Right ventricle myocardium superior (tissue), 1 donor: ENCODE results near the gene YPEL1. TPM values are rescaled to one million over a fixed set of nuclear protein-coding genes. Genes with fewer than 3 reads are reported as not detected.

Source experiments
- ATAC-seq: fragments of 200-7000 bp; cut with Tn5 transposase; one replicate; pipeline ENCODE4 v1.9.1; 2020; ENCODE audit warnings: mild to moderate bottlenecking; ENCODE audit not compliant: poor library complexity
- DNase-seq: peaks from one replicate; pipeline ENCODE4 v3.0.0-alpha.2; 2020
- intact Hi-C: fragments of 100-400 bp; cut with DNase I; formaldehyde crosslinking; loops from one replicate; pipeline ENCODE4 v1.11.2; 2022
- total RNA-seq: library from RNA; stranded (reverse); fragmentation: NEBNext Ultra II Directional; extraction: Animal tissue kit (Norgen Biotek cat#: 25700); gene quantifications from one replicate; pipeline ENCODE4 v1.2.1, GENCODE V29; 2021
- donor health status: DM: no; HTN: yes; CAD: no; lungs with severe emphysema.

The YPEL1 gene
- total RNA-seq, 1 donor from 2014 or later, result 3.1 TPM

GRCh38 chr22:21709688-21710087 is 25.9 kb downstream of the YPEL1 start:
- intact Hi-C loops, result loop anchor here (5.0 kb wide), 1 partner anchor 243 kb away; the partner anchor contains the start of gene PPM1F
- DNase-seq, result peak; percentile 3
- ATAC-seq, result no peak

DNA sequence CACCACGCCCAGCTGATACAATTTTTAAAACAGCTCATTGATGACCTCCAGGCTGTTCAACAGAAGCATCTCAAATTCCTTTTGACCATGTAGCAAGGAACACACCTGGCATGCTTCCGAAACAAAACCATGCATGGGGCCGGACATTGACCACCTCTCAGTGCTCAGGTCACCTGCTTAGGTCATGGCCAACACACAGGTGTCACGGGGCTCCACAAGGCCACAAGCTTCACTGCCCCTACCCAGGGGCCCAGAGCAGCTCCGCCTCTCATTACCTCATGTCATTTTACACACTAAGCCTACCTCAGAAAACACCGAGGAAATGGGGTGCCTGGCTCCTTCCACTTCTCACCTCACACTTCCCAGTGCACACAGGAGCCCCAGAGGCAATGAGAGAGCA is 26.6 kb downstream of the YPEL1 start:
- DNase-seq (no peak), ATAC-seq (no peak)
- intact Hi-C loops, result no loop called here

DNA sequence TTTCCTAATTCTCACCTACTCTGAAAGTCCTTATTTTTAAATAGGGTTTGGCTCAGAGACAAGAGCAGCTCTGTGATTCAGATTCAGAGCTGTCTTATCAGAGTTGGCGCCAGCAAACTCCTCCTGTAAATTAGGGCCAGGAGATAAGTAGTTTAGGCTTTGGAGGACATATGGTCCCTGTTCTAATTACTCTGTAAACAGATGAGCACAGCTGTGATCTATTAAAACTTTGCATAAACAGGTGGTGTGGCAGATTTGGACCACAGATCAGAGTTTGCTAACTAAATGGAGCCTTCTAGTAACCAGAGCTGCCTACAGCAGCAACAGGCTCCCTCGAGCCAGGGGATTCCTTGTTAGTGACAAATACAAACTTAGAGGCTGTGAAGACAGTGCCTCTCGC is 27.9 kb downstream of the YPEL1 start:
- DNase-seq, result no peak
- intact Hi-C loops, result no loop called here
- peak; percentile 36 for ATAC-seq

DNA sequence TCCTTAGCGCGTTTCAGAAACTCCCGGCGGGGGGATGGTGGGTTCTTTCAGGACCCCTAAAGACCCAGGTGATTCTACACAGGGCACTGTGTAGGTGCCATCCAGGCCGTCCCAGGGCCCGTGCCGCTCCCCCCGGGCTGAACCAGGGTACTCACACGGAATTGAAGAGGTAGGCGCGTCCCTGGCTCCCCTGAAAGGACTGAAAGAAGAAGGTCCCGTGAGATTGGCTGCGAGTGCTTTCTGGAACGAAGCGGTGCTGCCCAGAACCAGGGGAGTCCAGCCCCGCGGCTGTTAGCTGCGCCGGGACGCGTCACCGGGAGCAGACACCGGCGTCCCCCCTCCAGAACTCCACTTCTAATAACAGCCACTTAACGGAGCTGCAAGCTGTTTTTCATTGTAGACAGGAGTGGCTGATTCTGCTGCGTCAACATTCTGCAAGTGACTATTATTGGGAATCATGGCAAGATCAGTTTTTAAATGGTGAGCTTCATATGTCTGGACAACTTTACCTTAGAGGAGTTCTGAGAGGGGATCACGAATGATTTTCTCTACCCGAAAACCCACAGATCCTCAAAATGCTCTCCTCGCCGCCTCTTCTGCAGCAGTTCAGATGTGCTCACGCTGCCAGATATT is 31.8 kb downstream of the YPEL1 start:
- intact Hi-C loops, result no loop called here
- ATAC-seq (no peak), DNase-seq (no peak)

DNA sequence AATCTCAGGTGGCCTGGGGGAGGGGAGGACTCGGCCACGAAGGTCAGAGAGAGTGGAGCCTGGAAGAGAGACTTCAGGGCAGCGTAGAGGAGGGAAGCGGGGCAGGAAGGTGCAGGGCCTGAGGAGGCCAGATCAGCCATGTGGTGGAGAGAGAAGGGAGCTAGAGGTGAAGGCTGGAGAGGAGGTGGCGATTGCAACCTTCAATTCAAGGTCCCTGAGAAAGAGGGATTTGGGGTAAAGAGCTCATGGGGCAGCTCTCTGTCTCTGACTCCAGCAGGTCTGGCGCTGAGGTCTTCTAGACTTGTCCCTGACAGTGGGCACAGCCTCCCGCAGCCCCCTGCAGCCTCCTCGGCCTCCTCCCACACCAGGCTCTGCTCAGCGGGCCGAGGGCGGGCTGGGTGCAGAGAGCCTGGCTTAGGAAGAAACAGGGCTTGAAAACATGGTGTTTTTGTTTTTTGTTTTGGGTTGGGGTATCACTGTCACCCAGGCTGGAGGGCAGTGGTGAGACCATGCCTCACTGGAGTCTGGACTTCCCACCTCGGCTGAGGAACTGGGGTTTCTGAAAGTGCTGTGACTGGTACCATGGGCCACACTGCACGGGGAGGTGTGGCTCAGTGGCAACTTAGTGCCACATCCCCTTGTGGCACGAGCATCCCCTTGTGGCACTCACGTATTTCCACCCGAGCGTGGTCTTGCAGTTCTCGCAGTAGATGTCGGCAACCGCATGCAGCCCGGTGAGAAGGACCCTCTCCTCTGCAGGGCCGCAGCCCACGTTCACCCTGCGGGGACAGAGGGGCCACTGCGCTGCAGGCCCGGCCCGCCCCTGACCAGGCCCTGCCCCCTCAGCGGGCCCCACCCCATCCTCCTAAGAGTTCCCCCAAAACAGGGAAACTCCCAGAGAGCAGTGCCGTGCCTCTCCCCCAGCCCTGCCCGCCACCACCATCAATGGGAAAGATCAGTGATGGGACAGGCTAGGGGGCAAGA is 32.6 kb downstream of the YPEL1 start:
- DNase-seq, result no peak
- intact Hi-C loops, result no loop called here
- no peak for ATAC-seq

- intact Hi-C loops, result no loop called here
- ATAC-seq (no peak), DNase-seq (no peak)
Measured at GRCh38 chr22:21702094-21702493, 33.5 kb downstream of the YPEL1 start.

- DNase-seq (no peak), ATAC-seq (no peak)
- intact Hi-C loops, result no loop called here
Measured at GRCh38 chr22:21701384-21701971, 34.1 kb downstream of the YPEL1 start.

DNA sequence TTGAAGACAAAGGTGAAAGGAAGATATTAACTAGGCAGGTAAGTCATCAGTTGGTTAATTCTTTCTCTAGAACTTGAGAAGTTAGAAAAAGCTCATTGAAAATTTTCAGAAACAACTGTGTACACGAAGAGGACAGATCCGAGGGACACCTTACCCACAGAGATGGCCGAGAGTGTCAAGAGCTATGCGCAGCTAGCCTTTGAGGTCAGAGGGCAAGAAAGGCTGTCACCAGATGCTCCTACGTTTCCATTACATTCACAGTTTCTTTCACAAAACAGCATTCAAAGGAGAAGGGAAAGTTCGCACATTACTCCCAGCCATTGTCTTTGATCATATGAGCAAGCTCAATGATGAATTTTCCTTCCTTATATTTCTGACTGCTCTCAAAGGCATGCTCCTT is 34.8 kb downstream of the YPEL1 start:
- intact Hi-C loops, result no loop called here
- ATAC-seq (no peak), DNase-seq (peak; percentile 3)

- intact Hi-C loops, result no loop called here
- peak; percentile 22 for DNase-seq
- ATAC-seq, result peak; percentile 21
Measured at GRCh38 chr22:21699643-21700042, 36.0 kb downstream of the YPEL1 start.

- peak; percentile 77 for DNase-seq
- peak; percentile 61 for ATAC-seq
- intact Hi-C loops, result no loop called here
Measured at GRCh38 chr22:21698430-21699329, 36.9 kb downstream of the YPEL1 start.

DNA sequence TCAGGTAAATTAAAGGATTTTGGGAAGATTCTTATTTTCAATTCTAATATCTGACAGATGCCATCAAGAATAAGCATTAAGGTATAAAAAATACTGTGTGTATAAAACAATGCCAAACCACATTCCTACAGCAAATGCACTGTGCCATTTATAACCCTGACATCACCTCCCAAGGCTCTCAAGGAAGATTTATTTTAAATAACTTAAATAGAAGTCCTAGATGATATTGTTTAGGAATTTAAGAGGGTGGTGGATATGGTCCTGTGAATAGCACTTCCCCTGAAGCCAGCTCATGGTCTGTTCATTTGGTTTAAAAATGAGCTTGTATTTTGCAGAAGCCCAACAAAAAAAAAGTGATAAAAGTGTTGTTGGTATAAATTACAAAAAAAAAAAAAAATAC is 37.7 kb downstream of the YPEL1 start:
- intact Hi-C loops, result no loop called here

DNA sequence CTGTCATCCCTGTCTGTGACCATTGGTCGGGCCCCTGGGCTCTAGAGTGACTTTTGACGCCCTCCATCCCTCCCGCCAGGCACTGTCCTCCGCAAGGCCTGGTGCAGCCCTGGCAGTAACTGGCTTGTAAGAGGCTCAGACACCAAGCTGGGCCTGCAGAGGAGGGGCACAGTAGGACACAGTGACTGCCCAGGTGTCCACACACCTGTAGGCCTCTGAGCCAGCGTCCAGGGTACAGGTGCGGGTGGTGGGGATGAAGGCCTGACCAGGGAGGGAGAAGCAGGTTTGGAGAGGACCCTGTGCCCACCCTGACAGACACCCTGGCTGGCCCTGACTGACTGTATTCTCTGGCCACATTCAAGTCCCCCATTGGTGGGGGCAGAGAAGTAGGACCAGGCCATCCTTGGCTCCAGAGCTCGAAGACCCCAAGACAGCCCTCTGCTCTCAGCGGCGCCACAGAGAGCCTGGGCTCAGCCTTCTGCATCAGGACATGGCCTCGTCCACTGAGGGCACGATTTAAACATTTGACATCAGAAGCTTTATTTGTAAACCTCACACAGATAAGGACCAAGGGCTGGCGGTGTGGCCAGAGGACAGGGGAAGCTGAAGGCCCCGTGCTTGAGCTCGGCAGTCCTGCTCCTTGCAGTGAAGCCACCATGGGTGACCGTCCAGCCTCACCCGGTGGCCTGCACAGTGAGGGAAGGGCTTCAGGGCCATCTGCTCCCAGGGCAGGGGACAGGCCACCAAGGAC is 38.4 kb downstream of the YPEL1 start:
- intact Hi-C loops, result no loop called here
- peak; percentile 13 for ATAC-seq
- peak; percentile 33 for DNase-seq

More for the DNA sequence above, 37.7 kb downstream of the YPEL1 start:
- no peak for ATAC-seq
- no peak for DNase-seq

- no peak for ATAC-seq
- intact Hi-C loops, result no loop called here
- peak; percentile 37 for DNase-seq
Measured at GRCh38 chr22:21696115-21696514, 39.5 kb downstream of the YPEL1 start.

DNA sequence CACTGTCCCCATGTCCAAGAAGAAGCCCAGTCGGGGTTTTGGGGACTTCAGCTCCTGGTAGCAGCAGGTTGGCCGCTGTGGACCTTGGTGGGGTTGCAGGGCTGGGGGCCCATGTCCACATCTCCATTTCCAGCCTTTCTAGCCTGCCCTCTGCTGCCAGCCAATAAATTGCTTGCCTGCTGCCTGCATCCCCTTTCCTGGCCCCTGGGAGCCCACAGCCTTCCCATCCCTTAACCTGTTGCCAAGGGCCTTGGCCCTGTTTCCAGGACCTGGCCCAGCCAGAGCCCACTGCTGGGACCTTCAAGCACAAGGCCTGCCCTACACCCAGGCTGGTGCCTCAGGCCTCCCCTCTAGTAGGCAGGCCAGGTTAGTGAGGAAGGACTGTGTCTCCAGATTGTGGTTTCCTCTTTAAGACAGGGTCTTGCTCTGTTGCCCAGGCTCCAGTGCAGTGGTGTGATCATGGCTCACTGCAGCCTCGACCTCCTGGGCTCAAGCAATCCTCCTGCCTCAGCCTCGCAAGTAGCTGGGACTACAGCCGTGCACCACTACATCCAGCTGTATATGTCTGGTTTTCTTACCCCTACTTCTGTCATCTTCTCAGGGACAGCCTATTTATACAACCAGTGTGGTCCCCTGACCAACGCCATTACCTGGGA is 40.0 kb downstream of the YPEL1 start:
- DNase-seq (peak; percentile 31), ATAC-seq (no peak)
- intact Hi-C loops, result no loop called here

- intact Hi-C loops, result no loop called here
- DNase-seq, result peak; percentile 20
- no peak for ATAC-seq
Measured at GRCh38 chr22:21694795-21695429, 40.7 kb downstream of the YPEL1 start.

GRCh38 chr22:21694394-21694793 is 41.2 kb downstream of the YPEL1 start:
- DNase-seq, result peak; percentile 35
- ATAC-seq, result no peak
- intact Hi-C loops, result no loop called here

DNA sequence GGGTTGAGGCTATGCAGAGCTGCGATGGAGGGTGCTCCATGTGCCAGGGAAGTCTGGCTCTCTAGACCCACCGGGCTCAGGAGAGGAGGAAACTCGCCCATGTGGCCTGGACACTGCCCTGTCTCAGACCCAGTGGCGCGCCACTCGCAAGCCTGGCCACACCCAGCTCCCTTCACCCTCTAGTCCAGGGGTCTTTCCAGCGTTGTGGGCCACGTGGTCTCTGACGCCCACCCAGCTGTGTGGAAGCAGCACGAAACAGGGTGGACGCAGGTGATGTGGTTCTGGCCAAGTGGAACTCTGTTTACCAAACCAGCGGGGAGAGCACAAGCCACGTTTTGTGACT is 41.6 kb downstream of the YPEL1 start:
- no peak for ATAC-seq
- no peak for DNase-seq
- intact Hi-C loops, result no loop called here
